A549 (cell line): ENCODE results near the gene TECPR2. TPM values are rescaled to one million over a fixed set of nuclear protein-coding genes. Genes with fewer than 3 reads are reported as not detected.

ENCODE experiments used
- ATAC-seq, 2 experiments: fragments of 200-7000 bp in 1 of 2; fragments of >200 bp in 1 of 2; cut with Nextera tagmentation in 1 of 2; cut with Tn5 transposase in 1 of 2; 3 replicates each; pipeline versions ENCODE4 v1.8.0 to v1.9.1; 2018 to 2020; ENCODE audit warnings: mild to moderate bottlenecking in 1 of 2, moderate library complexity in 1 of 2
- CTCF ChIA-PET: fragments of 300-600 bp; sonication (Branson Sonifier 250); formaldehyde crosslinking; extraction: SDS; loops from one replicate; lab custom pipeline; 2021; ENCODE audit warnings: antibody characterized with exemption, inconsistent platforms; lab: Yijun Ruan, JAX
- POLR2A ChIA-PET: fragments of 350-600 bp; formaldehyde crosslinking; extraction: SDS; loops from one replicate; lab custom pipeline; 2021; ENCODE audit warnings: antibody characterized with exemption, inconsistent platforms; lab: Yijun Ruan, JAX
- DNase-seq, 2 experiments: peaks; one replicate each; pipeline versions ENCODE4 v3.0.0 to v3.0.0-alpha.2; 2011 to 2016; ENCODE audit warnings: low read depth in 1 of 2, low spot score in 1 of 2
- FAIRE-seq: peaks from 2 replicates; lab custom pipeline; 2011; peaks lifted over from hg19 to GRCh38; lab: Jason Lieb, UNC
- H3K27ac ChIP-seq, 2 experiments: fragments of >200 bp; sonication (Bioruptor Twin); formaldehyde crosslinking; 3 replicates each; pipeline ENCODE4 v1.5.1; 2016 to 2017
- H3K4me1 ChIP-seq: fragments of >200 bp; sonication (Bioruptor Twin); formaldehyde crosslinking; 3 replicates; pipeline ENCODE4 v1.6.1; 2016
- H3K4me2 ChIP-seq: fragments of >200 bp; sonication (Bioruptor Twin); formaldehyde crosslinking; 3 replicates; pipeline ENCODE4 v1.6.1; 2016
- H3K4me3 ChIP-seq: fragments of >200 bp; sonication (Bioruptor Twin); formaldehyde crosslinking; 3 replicates; pipeline ENCODE4 v1.5.1; 2016
- H3K9me3 ChIP-seq: fragments of >200 bp; sonication (Bioruptor Twin); formaldehyde crosslinking; 3 replicates; pipeline ENCODE4 v1.6.1; 2016
- CBX2 ChIP-seq: fragments of 200-600 bp; sonication (generic); IDR thresholded peaks from 2 replicates; pipeline ENCODE4 v1.6.1; 2016; ENCODE audit warnings: low read depth, mild to moderate bottlenecking, borderline replicate concordance
- EHMT2 ChIP-seq: fragments of 200-600 bp; sonication (generic); IDR thresholded peaks from 2 replicates; pipeline ENCODE4 v1.6.1; 2016; ENCODE audit warnings: antibody characterized with exemption, low read depth, mild to moderate bottlenecking, moderate library complexity
- EP300 ChIP-seq, 2 experiments: fragments of >200 bp; sonication (Bioruptor Twin); formaldehyde crosslinking; IDR thresholded peaks; 2 replicates in 1 of 2; 3 replicates in 1 of 2; pipeline ENCODE4 v1.6.1; 2016 to 2017
- FOSL2 ChIP-seq, 2 experiments: fragments of 450-650 bp in 1 of 2; fragments of >200 bp in 1 of 2; sonication (Bioruptor Twin) in 1 of 2; formaldehyde crosslinking; IDR thresholded peaks; 2 replicates each; pipeline versions ENCODE4 v1.5.0 to v1.6.1; 2016 to 2020; ENCODE audit warnings: mild to moderate bottlenecking in 1 of 2, moderate library complexity in 1 of 2
- GATA3 ChIP-seq: IDR thresholded peaks from 2 replicates; pipeline ENCODE4 v1.6.1; 2012; ENCODE audit warnings: borderline replicate concordance
- HDAC2 ChIP-seq: fragments of 200-600 bp; sonication (generic); IDR thresholded peaks from 2 replicates; pipeline ENCODE4 v1.6.1; 2016
- HOXB13 ChIP-seq: fragments of 250-450 bp; sonication (Bioruptor Pico); IDR thresholded peaks from 2 replicates; pipeline ENCODE4 v1.5.0; 2020; ENCODE audit warnings: low read depth, mild to moderate bottlenecking, moderate library complexity
- HOXB5 ChIP-seq: fragments of 250-450 bp; sonication (Bioruptor Pico); IDR thresholded peaks from 2 replicates; pipeline ENCODE4 v1.5.0; 2020; ENCODE audit warnings: mild to moderate bottlenecking, moderate library complexity
- MAX ChIP-seq: IDR thresholded peaks from 2 replicates; pipeline ENCODE4 v1.6.1; 2012
- NPAS2 ChIP-seq: fragments of 250-450 bp; sonication (Bioruptor Pico); IDR thresholded peaks from 2 replicates; pipeline ENCODE4 v1.8.0; 2022; ENCODE audit warnings: mild to moderate bottlenecking, moderate library complexity, borderline replicate concordance
- PHF8 ChIP-seq: fragments of 200-600 bp; sonication (generic); IDR thresholded peaks from 2 replicates; pipeline ENCODE4 v1.6.1; 2016; ENCODE audit warnings: low read depth, mild to moderate bottlenecking, antibody characterized with exemption, moderate library complexity, borderline replicate concordance
- POLR2AphosphoS2 ChIP-seq: conservative IDR thresholded peaks from 2 replicates; pipeline ENCODE4 v1.6.1; 2012; ENCODE audit warnings: low read length, improper control_type of control experiment, inconsistent platforms
- RAD21 ChIP-seq, 2 experiments: fragments of >200 bp in 1 of 2; sonication (Bioruptor Twin) in 1 of 2; formaldehyde crosslinking in 1 of 2; IDR thresholded peaks in 1 of 2; conservative IDR thresholded peaks in 1 of 2; 2 replicates in 1 of 2; 3 replicates in 1 of 2; pipeline ENCODE4 v1.6.1; 2012 to 2018; ENCODE audit warnings: inconsistent platforms in 1 of 2
- RFX5 ChIP-seq: fragments of 450-650 bp; IDR thresholded peaks from 2 replicates; pipeline ENCODE4 v1.7.1; 2014; ENCODE audit warnings: antibody characterized with exemption, mild to moderate bottlenecking, moderate library complexity
- SREBF2 ChIP-seq: fragments of 450-650 bp; IDR thresholded peaks from 2 replicates; pipeline ENCODE4 v1.6.1; 2014; ENCODE audit warnings: mild to moderate bottlenecking, moderate library complexity
- USF2 ChIP-seq: fragments of 450-650 bp; IDR thresholded peaks from 2 replicates; pipeline ENCODE4 v1.6.1; 2014; ENCODE audit warnings: antibody characterized with exemption
- ZNF302 ChIP-seq: fragments of 250-450 bp; sonication (Bioruptor Pico); IDR thresholded peaks from 2 replicates; pipeline ENCODE4 v1.9.0; 2021; ENCODE audit warnings: inconsistent platforms, mild to moderate bottlenecking, moderate library complexity
- WGBS: methylation state at CpG from one replicate; pipeline ENCODE4 v1.1.6; 2017; ENCODE audit errors: missing lambda C conversion rate; 5-methylcytosine and 5-hydroxymethylcytosine counted together
- polyA plus RNA-seq, 4 experiments: library from polyadenylated mRNA; depleted of rRNA in 3 of 4; stranded (reverse); fragments of >200 nt; fragmentation: RNase III in 1 of 4; extraction: RNeasy Plus Mini Kit Qiagen cat#74134 plus additional on column Dnase treatment in 1 of 4; gene quantifications; 2 replicates in 3 of 4; 3 replicates in 1 of 4; pipeline ENCODE4 v1.2.3, GENCODE V29; 2011 to 2017
- TF ChIP-seq, protein P1 (sequence below): IDR thresholded peaks from 2 replicates; pipeline ENCODE4 v1.6.1; 2012; ENCODE audit warnings: low read depth, borderline replicate concordance
- TF ChIP-seq, protein P2 (sequence below): IDR thresholded peaks from 2 replicates; pipeline ENCODE4 v1.6.1; 2012

The TECPR2 gene
- polyA plus RNA-seq, 2 of the 4 experiments (the other 2 are of a cell fraction): 5.9 to 7.6 TPM

GRCh38 chr14:102486513-102487203 lies 123.9 kb downstream of the TECPR2 start:
- H3K27ac ChIP-seq: no peak overlapping the region
- no peaks in the 10 kb centered on the region for H3K9me3 ChIP-seq
- H3K4me2 ChIP-seq: no peak overlapping the region
- FAIRE-seq (no peak), DNase-seq (no peak), ATAC-seq (peak in 1 of 2 experiments; percentile 42; a peak in 2 of 6 replicates)
- ChIA-PET CTCF (interaction anchor here (2.6 kb wide), 1 partner anchor 48 kb away, joined by 11 read pairs; no protein-coding TSS in a partner anchor), POLR2A (no interaction called here)
- TF ChIP-seq RAD21 (conservative IDR thresholded peaks at IDR 0.05 in 1 of 2, IDR thresholded peaks at IDR 0.05 in 1 of 2) (no peak), POLR2AphosphoS2 (no peak), FOSL2 (IDR thresholded peaks at IDR 0.05) (no peak), FOSL2 (CRISPR knock-in tag; IDR thresholded peaks at IDR 0.05) (no peak), USF2 (no peak), HOXB5 (CRISPR knock-in tag) (no peak)
- H3K4me3 ChIP-seq: no peak overlapping the region
- 82% methylated on average over 17 of the region's 17 CpGs for WGBS
- peaks cover 8% of the 10 kb centered on the region for H3K4me1 ChIP-seq

DNA sequence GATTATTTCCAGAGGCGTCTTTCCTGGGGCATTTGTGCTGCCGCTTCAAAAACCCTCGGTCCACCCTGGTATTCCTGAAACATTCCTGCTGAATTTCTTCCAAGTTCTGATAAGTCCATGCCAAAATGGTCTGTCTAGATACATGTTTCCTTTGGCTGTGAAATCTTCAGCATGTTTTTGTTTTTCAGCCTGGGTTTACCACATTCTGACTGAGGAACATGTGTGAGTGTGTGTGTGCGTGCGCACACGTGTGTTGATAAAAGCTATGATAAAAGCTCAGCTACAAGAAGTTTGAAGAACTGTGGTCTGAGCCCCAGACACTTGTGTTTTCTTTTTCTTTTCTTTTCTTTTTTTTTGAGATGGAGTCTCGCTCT lies 124.5 kb downstream of the TECPR2 start:
- DNase-seq (no peak), FAIRE-seq (no peak), ATAC-seq (no peak)
- POLR2A ChIA-PET: no interaction called here
- H3K4me3 ChIP-seq: no peak overlapping the region
- no peaks in the 10 kb centered on the region for H3K9me3 ChIP-seq
- H3K27ac ChIP-seq: no peak overlapping the region
- H3K4me1 ChIP-seq: peaks cover 3% of the 10 kb centered on the region
- H3K4me2 ChIP-seq: no peak overlapping the region
- 94% methylated on average over 7 of the region's 7 CpGs for WGBS
- CTCF ChIA-PET: no interaction called here
- no peak for TF ChIP-seq PHF8

DNA sequence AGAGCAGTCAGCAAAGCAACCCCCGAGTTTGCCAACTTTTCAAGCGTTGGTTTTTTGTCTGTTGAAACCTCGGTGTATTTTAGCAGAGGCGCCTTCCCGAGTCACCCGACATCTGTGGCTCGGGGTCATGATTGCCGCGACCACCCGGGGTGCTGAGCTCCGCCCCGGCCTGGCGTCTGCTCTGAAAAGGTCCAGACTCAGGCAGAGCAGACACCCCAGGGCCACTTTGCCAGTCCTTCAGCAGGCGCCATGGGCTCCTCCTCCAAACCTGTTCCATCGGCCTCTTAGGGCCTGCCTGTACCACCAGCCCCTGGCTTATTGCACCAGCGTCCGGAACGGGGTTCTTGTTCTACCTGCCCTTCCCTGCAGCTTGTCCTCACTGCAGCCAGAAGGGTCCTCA lies 127.7 kb downstream of the TECPR2 start:
- Histone ChIP-seq H3K27ac (no peak overlapping the region), H3K4me3 (no peak overlapping the region), H3K4me1 (no peaks in the 10 kb centered on the region), H3K4me2 (no peak overlapping the region), H3K9me3 (no peaks in the 10 kb centered on the region)
- FAIRE-seq: no peak
- TF ChIP-seq HOXB5 (CRISPR knock-in tag) (no peak), EHMT2 (no peak), RFX5 (no peak), NPAS2 (CRISPR knock-in tag) (no peak), MAX (no peak), USF2 (no peak), EP300 (IDR thresholded peaks at IDR 0.05) (no peak), SREBF2 (no peak), HOXB13 (no peak), ZNF302 (no peak), GATA3 (no peak), HDAC2 (no peak), POLR2AphosphoS2 (no peak), FOSL2 (IDR thresholded peaks at IDR 0.05) (no peak), FOSL2 (CRISPR knock-in tag; IDR thresholded peaks at IDR 0.05) (no peak), CBX2 (no peak)
- TF ChIP-seq, protein P1, sequence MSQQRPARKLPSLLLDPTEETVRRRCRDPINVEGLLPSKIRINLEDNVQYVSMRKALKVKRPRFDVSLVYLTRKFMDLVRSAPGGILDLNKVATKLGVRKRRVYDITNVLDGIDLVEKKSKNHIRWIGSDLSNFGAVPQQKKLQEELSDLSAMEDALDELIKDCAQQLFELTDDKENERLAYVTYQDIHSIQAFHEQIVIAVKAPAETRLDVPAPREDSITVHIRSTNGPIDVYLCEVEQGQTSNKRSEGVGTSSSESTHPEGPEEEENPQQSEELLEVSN: no peak
- TF ChIP-seq, protein P2, sequence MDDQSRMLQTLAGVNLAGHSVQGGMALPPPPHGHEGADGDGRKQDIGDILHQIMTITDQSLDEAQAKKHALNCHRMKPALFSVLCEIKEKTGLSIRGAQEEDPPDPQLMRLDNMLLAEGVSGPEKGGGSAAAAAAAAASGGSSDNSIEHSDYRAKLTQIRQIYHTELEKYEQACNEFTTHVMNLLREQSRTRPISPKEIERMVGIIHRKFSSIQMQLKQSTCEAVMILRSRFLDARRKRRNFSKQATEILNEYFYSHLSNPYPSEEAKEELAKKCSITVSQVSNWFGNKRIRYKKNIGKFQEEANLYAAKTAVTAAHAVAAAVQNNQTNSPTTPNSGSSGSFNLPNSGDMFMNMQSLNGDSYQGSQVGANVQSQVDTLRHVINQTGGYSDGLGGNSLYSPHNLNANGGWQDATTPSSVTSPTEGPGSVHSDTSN: no peak
- 86% methylated on average over 18 of the region's 18 CpGs for WGBS
- ChIA-PET CTCF (interaction anchor here (1.6 to 4.8 kb wide), 2 partner anchors 8 to 53 kb away, joined by 5 to 18 read pairs; no protein-coding TSS in a partner anchor), POLR2A (no interaction called here)
- no peak for ATAC-seq
- DNase-seq: no peak
